H1 (cell line): ENCODE results near the gene MYH6. TPM values are rescaled to one million over a fixed set of nuclear protein-coding genes. Genes with fewer than 3 reads are reported as not detected.

Experiments
- CTCF ChIA-PET: fragments of 300-600 bp; sonication (Branson Sonifier 250); formaldehyde crosslinking; loops from one replicate; lab custom pipeline; 2021; ENCODE audit not compliant: partially characterized antibody; lab: Charles Lee
- POLR2A ChIA-PET: fragments of 300-600 bp; sonication (Branson Sonifier 250); formaldehyde crosslinking; loops from one replicate; lab custom pipeline; 2021; ENCODE audit warnings: inconsistent platforms; ENCODE audit not compliant: partially characterized antibody; lab: Charles Lee
- DNase-seq, 2 experiments: peaks; one replicate each; pipeline versions ENCODE4 v3.0.0 to v3.0.0-alpha.2; 2010 to 2022; ENCODE audit warnings: low spot score in 2 of 2, low read depth in 1 of 2, mixed read lengths in 1 of 2
- FAIRE-seq: peaks from 2 replicates; lab custom pipeline; 2011; peaks lifted over from hg19 to GRCh38; lab: Jason Lieb, UNC
- H2AFZ ChIP-seq: 2 replicates; pipeline ENCODE4 v1.8.1; 2012; ENCODE audit warnings: low read length, inconsistent platforms
- H2AK5ac ChIP-seq: 2 replicates; pipeline ENCODE4 v1.6.1; 2013; ENCODE audit warnings: low read depth, low read length
- H2BK120ac ChIP-seq: replicated peaks from 2 replicates; pipeline ENCODE3; 2013; ENCODE audit warnings: low read depth, low read length, inconsistent platforms
- H2BK12ac ChIP-seq: 2 replicates; pipeline ENCODE4 v1.6.1; 2013; ENCODE audit warnings: low read depth, low read length
- H2BK15ac ChIP-seq: 2 replicates; pipeline ENCODE4 v1.6.1; 2013; ENCODE audit warnings: low read length
- H2BK20ac ChIP-seq: 2 replicates; pipeline ENCODE4 v1.6.1; 2013; ENCODE audit warnings: low read length
- H2BK5ac ChIP-seq: 2 replicates; pipeline ENCODE4 v1.6.1; 2013; ENCODE audit warnings: low read depth, low read length
- H3K14ac ChIP-seq: 2 replicates; pipeline ENCODE4 v1.6.1; 2013; ENCODE audit warnings: inconsistent platforms; ENCODE audit not compliant: insufficient read length
- H3K18ac ChIP-seq: 2 replicates; pipeline ENCODE4 v1.6.1; 2013; ENCODE audit warnings: low read length; ENCODE audit errors: extremely low read depth
- H3K23ac ChIP-seq: 2 replicates; pipeline ENCODE4 v1.6.1; 2013; ENCODE audit warnings: inconsistent platforms; ENCODE audit not compliant: insufficient read length
- H3K23me2 ChIP-seq: 2 replicates; pipeline ENCODE4 v1.6.1; 2013; ENCODE audit warnings: low read depth, low read length
- H3K27ac ChIP-seq: 2 replicates; pipeline ENCODE4 v1.6.1; 2011; ENCODE audit warnings: low read depth, low read length, inconsistent platforms
- H3K27me3 ChIP-seq, 4 experiments: replicated peaks in 1 of 4; 1 replicate in 1 of 4; 2 replicates in 3 of 4; pipeline versions ENCODE4 v1.6.1 to v1.8.1; 2011 to 2013; ENCODE audit warnings: low read length in 3 of 4, mild to moderate bottlenecking in 3 of 4, inconsistent platforms in 2 of 4, mixed read lengths in 2 of 4, moderate library complexity in 1 of 4; ENCODE audit not compliant: control insufficient read depth in 3 of 4, insufficient read depth in 3 of 4; ENCODE audit errors: extremely low read depth in 1 of 4
- H3K36me3 ChIP-seq, 4 experiments: 2 replicates each; pipeline versions ENCODE4 v1.6.1 to v1.8.1; 2011 to 2013; ENCODE audit warnings: mild to moderate bottlenecking in 4 of 4, low read length in 3 of 4, moderate library complexity in 2 of 4, control low read depth in 1 of 4, inconsistent platforms in 1 of 4; ENCODE audit not compliant: insufficient read depth in 4 of 4, control insufficient read depth in 2 of 4
- H3K4ac ChIP-seq: replicated peaks from 2 replicates; pipeline ENCODE3; 2013; ENCODE audit warnings: low read length, low read depth, mixed read lengths, inconsistent platforms; ENCODE audit not compliant: insufficient read length
- H3K4me1 ChIP-seq, 4 experiments: replicated peaks in 1 of 4; 1 replicate in 1 of 4; 2 replicates in 3 of 4; pipeline versions ENCODE4 v1.6.1 to v1.8.1; 2011 to 2013; ENCODE audit warnings: low read length in 3 of 4, inconsistent platforms in 2 of 4, mixed read lengths in 1 of 4; ENCODE audit not compliant: insufficient read depth in 4 of 4, control insufficient read depth in 3 of 4
- H3K4me2 ChIP-seq, 2 experiments: 2 replicates each; pipeline versions ENCODE4 v1.6.1 to v1.8.1; 2011 to 2013; ENCODE audit warnings: low read depth in 2 of 2, low read length in 2 of 2, control low read depth in 1 of 2, inconsistent platforms in 1 of 2, mild to moderate bottlenecking in 1 of 2; ENCODE audit not compliant: insufficient read depth in 1 of 2
- H3K4me3 ChIP-seq, 4 experiments: fragments of 200-600, 300-600 bp in 1 of 4; sonication (generic), shearing (Covaris generic), sonication (Bioruptor Twin) in 1 of 4; 2 replicates each; pipeline versions ENCODE4 v1.5.1 to v1.8.1; 2011 to 2016; ENCODE audit warnings: low read length in 4 of 4, low read depth in 3 of 4, control low read depth in 2 of 4, inconsistent platforms in 2 of 4, mild to moderate bottlenecking in 2 of 4, mixed read lengths in 1 of 4, moderate library complexity in 1 of 4; ENCODE audit not compliant: insufficient read depth in 2 of 4; ENCODE audit errors: extremely low read depth in 1 of 4
- H3K56ac ChIP-seq: replicated peaks from 2 replicates; pipeline ENCODE3; 2013; ENCODE audit warnings: low read depth, mild to moderate bottlenecking, mixed read lengths, low read length, inconsistent platforms; ENCODE audit not compliant: insufficient read length
- H3K79me1 ChIP-seq: 2 replicates; pipeline ENCODE4 v1.6.1; 2013; ENCODE audit warnings: low read depth, low read length, control low read depth
- H3K79me2 ChIP-seq, 2 experiments: 2 replicates each; pipeline versions ENCODE4 v1.6.1 to v1.8.1; 2012 to 2013; ENCODE audit warnings: low read length in 2 of 2, mild to moderate bottlenecking in 2 of 2, inconsistent platforms in 1 of 2; ENCODE audit not compliant: insufficient read depth in 2 of 2, control insufficient read depth in 1 of 2
- H3K9ac ChIP-seq, 4 experiments: replicated peaks in 1 of 4; 1 replicate in 1 of 4; 2 replicates in 3 of 4; pipeline versions ENCODE4 v1.6.1 to v1.8.1; 2011 to 2013; ENCODE audit warnings: low read depth in 3 of 4, low read length in 3 of 4, control low read depth in 2 of 4, mild to moderate bottlenecking in 2 of 4, moderate library complexity in 2 of 4, inconsistent platforms in 1 of 4; ENCODE audit errors: extremely low read depth in 1 of 4
- H3K9me3 ChIP-seq, 2 experiments: 2 replicates each; pipeline versions ENCODE4 v1.6.1 to v1.8.1; 2012 to 2013; ENCODE audit warnings: mild to moderate bottlenecking in 2 of 2, moderate library complexity in 2 of 2, control low read depth in 1 of 2, inconsistent platforms in 1 of 2, low read depth in 1 of 2, low read length in 1 of 2, mixed read lengths in 1 of 2; ENCODE audit not compliant: insufficient read depth in 2 of 2
- H4K20me1 ChIP-seq, 2 experiments: replicated peaks in 1 of 2; 2 replicates each; pipeline versions ENCODE3 to v1.8.1; 2011 to 2013; ENCODE audit warnings: inconsistent platforms in 2 of 2, low read length in 2 of 2, mild to moderate bottlenecking in 1 of 2; ENCODE audit not compliant: insufficient read depth in 2 of 2, control insufficient read depth in 1 of 2
- H4K5ac ChIP-seq: 2 replicates; pipeline ENCODE4 v1.6.1; 2013; ENCODE audit warnings: low read length, low read depth, mixed read lengths, inconsistent platforms; ENCODE audit not compliant: insufficient read length
- H4K8ac ChIP-seq: 2 replicates; pipeline ENCODE4 v1.8.0; 2013; ENCODE audit warnings: mild to moderate bottlenecking, moderate library complexity, low read length, inconsistent platforms; ENCODE audit not compliant: insufficient read depth; ENCODE audit errors: extremely low read depth
- H4K91ac ChIP-seq: replicated peaks from 2 replicates; pipeline ENCODE3; 2013; ENCODE audit warnings: low read length, mixed read lengths, inconsistent platforms; ENCODE audit not compliant: insufficient read length
- EP300 ChIP-seq, 2 experiments: IDR thresholded peaks; 1 replicate in 1 of 2; 2 replicates in 1 of 2; pipeline ENCODE4 v1.6.1; 2011 to 2012; ENCODE audit warnings: low read depth in 2 of 2, low read length in 2 of 2, mild to moderate bottlenecking in 2 of 2, borderline replicate concordance in 1 of 2, inconsistent platforms in 1 of 2, moderate library complexity in 1 of 2
- SP2 ChIP-seq: IDR thresholded peaks from 2 replicates; pipeline ENCODE4 v1.6.1; 2012; ENCODE audit warnings: mild to moderate bottlenecking, low read length, inconsistent platforms
- WGBS, 2 experiments: shearing (Covaris generic) in 1 of 2; methylation state at CpG; one replicate each; pipeline versions ENCODE4 v1.1.6 to v1.1.7; 2013 to 2015; ENCODE audit warnings: low lambda C conversion rate in 2 of 2, mixed read lengths in 2 of 2, inconsistent platforms in 1 of 2, low coverage in 1 of 2, missing lambda C conversion rate in 1 of 2; ENCODE audit not compliant: insufficient replicate concordance in 2 of 2, insufficient coverage in 1 of 2, insufficient read length in 1 of 2; ENCODE audit errors: extremely low coverage in 1 of 2, missing lambda C conversion rate in 1 of 2; 5-methylcytosine and 5-hydroxymethylcytosine counted together
- polyA plus RNA-seq, 7 experiments: library from polyadenylated mRNA; depleted of rRNA in 3 of 7; stranded (reverse) in 5 of 7; unstranded in 2 of 7; fragments of >200 nt in 5 of 7; fragments of 200-250 nt in 2 of 7; gene quantifications; 1 replicate in 5 of 7; 2 replicates in 1 of 7; 4 replicates in 1 of 7; pipeline versions ENCODE4 v1.2.1 to v1.2.3, GENCODE V29; 2011 to 2013; ENCODE audit warnings: missing spikeins in 2 of 7, mixed read lengths in 2 of 7
- total RNA-seq: library from RNA; stranded (reverse); fragmentation: NEBNext Ultra II Directional; extraction: Animal tissue kit (Norgen Biotek cat#: 25700); gene quantifications from 2 replicates; pipeline ENCODE4 v1.2.1, GENCODE V29; 2021

MYH6 gene
- total and polyA plus RNA-seq, 2 of the 8 experiments (the other 6 are each of a cell fraction or from before 2014, with no cell fraction given) = 0.03 TPM; not detected in 1

- ChIA-PET POLR2A (interaction anchor here (0.8 to 2.1 kb wide), 4 partner anchors 9 to 37 kb away, joined by 3 to 10 read pairs (median 4); partner anchors contain the start of gene PABPN1), CTCF (interaction anchor here (0.6 to 20.9 kb wide), 9 partner anchors 11 to 851 kb away, joined by 3 to 333 read pairs (median 8); partner anchors contain the start of genes CMTM5, IL25 and MYH7)
- H2AK5ac ChIP-seq = no peak overlapping the region
- no peak overlapping the region for H3K18ac ChIP-seq
- H3K56ac ChIP-seq = no peak overlapping the region
- no peaks in the 10 kb centered on the region for H3K79me2 ChIP-seq
- 93% methylated on average over 8 of the region's 12 CpGs; no CpG with 5 or more reads in 1 of the 2 experiments for WGBS, 2 experiments
- no peak overlapping the region for H3K4me3 ChIP-seq
- H3K27ac ChIP-seq = no peak overlapping the region
- no peak overlapping the region for H2AFZ ChIP-seq
- H2BK12ac ChIP-seq = no peak overlapping the region
- peaks cover 8 to 10% of the 10 kb centered on the region in 2 experiments for H4K20me1 ChIP-seq
- H3K23ac ChIP-seq = no peak overlapping the region
- H2BK120ac ChIP-seq = no peak overlapping the region
- peaks cover 0 to 22% (median 11%) of the 10 kb centered on the region in 4 experiments; a peak in 4 of 8 replicates for H3K36me3 ChIP-seq
- no peak overlapping the region for H4K5ac ChIP-seq
- H3K23me2 ChIP-seq = no peaks in the 10 kb centered on the region
- H2BK20ac ChIP-seq = no peak overlapping the region
- peaks cover 0 to 6% (median 3%) of the 10 kb centered on the region in 4 experiments; a peak in 3 of 7 replicates for H3K4me1 ChIP-seq
- no peak overlapping the region for H3K4me2 ChIP-seq
- no peak overlapping the region for H2BK15ac ChIP-seq
- no peak for FAIRE-seq
- no peaks in the 10 kb centered on the region for H3K79me1 ChIP-seq
- no peak overlapping the region for H3K4ac ChIP-seq
- no peak overlapping the region for H4K91ac ChIP-seq
- TF ChIP-seq EP300 (IDR thresholded peaks at IDR 0.05; ENCODE audit: borderline replicate concordance in 1 of 2, low read depth in 2 of 2, low read length in 2 of 2) (no peak), SP2 (no peak)
- TF ChIP-seq, all 59 proteins: peak for 0
- Histone ChIP-seq H4K8ac (no peak overlapping the region), H2BK5ac (no peak overlapping the region), H3K9ac (no peak overlapping the region), H3K9me3 (no peaks in the 10 kb centered on the region), H3K14ac (no peak overlapping the region), H3K27me3 (peaks cover 0 to 4% (median 2%) of the 10 kb centered on the region in 4 experiments; a peak in 3 of 7 replicates)
- DNase-seq = no peak
These were observed 49.4 kb downstream of the MYH6 start for GRCh38 chr14:23358553-23359166.
